GM19035 (cell line): Measurements from ENCODE around the gene PISD.

Experiments used
- ATAC-seq: cut with Tn5 transposase; IDR thresholded peaks from one replicate; pipeline ENCODE4 v1.9.1; 2021; ENCODE audit not compliant: unreplicated experiment

PISD gene

GRCh38 chr22:31575190-31575589 is 86.8 kb downstream of the PISD start:
- no peak for ATAC-seq

- ATAC-seq = no peak
These were observed 87.9 kb downstream of the PISD start for GRCh38 chr22:31574055-31574670.

GRCh38 chr22:31572939-31573338 is 89.1 kb downstream of the PISD start:
- no peak for ATAC-seq

DNA sequence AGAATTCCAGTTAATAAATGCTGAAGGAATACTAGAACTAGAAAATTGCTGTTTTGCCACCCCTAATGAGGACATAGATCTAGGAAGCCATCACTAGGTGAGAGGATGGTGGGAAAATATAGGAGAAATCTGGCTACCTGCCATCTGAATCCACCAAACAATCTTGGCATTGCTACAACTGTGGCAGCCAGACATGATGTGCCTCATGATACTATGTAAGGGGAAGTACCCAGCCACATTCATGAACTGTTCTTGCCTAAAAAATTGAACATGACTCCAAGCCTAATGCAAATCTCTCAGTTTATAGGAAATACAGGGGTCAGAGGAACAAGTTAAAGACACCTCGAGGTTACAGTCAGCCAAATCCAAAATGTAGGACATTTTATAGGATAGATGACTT is 92.9 kb downstream of the PISD start:
- no peak for ATAC-seq
